Astrocyte (in vitro differentiated cells and primary cell): ENCODE measurements around the gene MAGED1. TPM values are rescaled to one million over a fixed set of nuclear protein-coding genes. Genes with fewer than 3 reads are reported as not detected.

Experiments used
- DNase-seq: peaks from one replicate; pipeline ENCODE4 v3.0.0-alpha.2; 2010; ENCODE audit warnings: low read depth
- FAIRE-seq: peaks from 2 replicates; lab custom pipeline; 2011; peaks lifted over from hg19 to GRCh38; lab: Jason Lieb, UNC
- H2AFZ ChIP-seq: 2 replicates; pipeline ENCODE4 v1.6.0; 2012; ENCODE audit warnings: low read depth, low read length, inconsistent platforms
- H3K27ac ChIP-seq: 2 replicates; pipeline ENCODE4 v1.5.1; 2011; ENCODE audit warnings: low read depth, low read length, inconsistent platforms
- H3K27me3 ChIP-seq: 2 replicates; pipeline ENCODE4 v1.6.0; 2011; ENCODE audit warnings: low read length, inconsistent platforms; ENCODE audit not compliant: insufficient read depth
- H3K36me3 ChIP-seq: 2 replicates; pipeline ENCODE4 v1.5.1; 2011; ENCODE audit warnings: low read length, inconsistent platforms; ENCODE audit not compliant: insufficient read depth
- H3K4me1 ChIP-seq: 2 replicates; pipeline ENCODE4 v1.5.1; 2011; ENCODE audit warnings: low read length, inconsistent platforms; ENCODE audit not compliant: insufficient read depth
- H3K4me2 ChIP-seq: 2 replicates; pipeline ENCODE4 v1.6.0; 2012; ENCODE audit warnings: low read length, inconsistent platforms
- H3K4me3 ChIP-seq: 2 replicates; pipeline ENCODE4 v1.5.1; 2011; ENCODE audit warnings: low read depth, mild to moderate bottlenecking, low read length, inconsistent platforms; ENCODE audit not compliant: insufficient read depth
- H3K79me2 ChIP-seq: 2 replicates; pipeline ENCODE4 v1.6.0; 2012; ENCODE audit warnings: mild to moderate bottlenecking, low read length, inconsistent platforms; ENCODE audit not compliant: insufficient read depth
- H3K9ac ChIP-seq: 2 replicates; pipeline ENCODE4 v1.6.0; 2012; ENCODE audit warnings: mild to moderate bottlenecking, low read length, inconsistent platforms
- H3K9me3 ChIP-seq: 2 replicates; pipeline ENCODE4 v1.5.1; 2012; ENCODE audit warnings: low read depth, mild to moderate bottlenecking, low read length, inconsistent platforms; ENCODE audit not compliant: insufficient read depth
- H4K20me1 ChIP-seq: 2 replicates; pipeline ENCODE4 v1.6.0; 2012; ENCODE audit warnings: low read length, inconsistent platforms; ENCODE audit not compliant: insufficient read depth
- H3K27ac Mint-ChIP-seq: one replicate; pipeline ENCODE4 v1.8.0; 2021; ENCODE audit warnings: mild to moderate bottlenecking, mixed read lengths; ENCODE audit not compliant: unreplicated experiment
- H3K27me3 Mint-ChIP-seq: one replicate; pipeline ENCODE4 v1.8.0; 2021; ENCODE audit warnings: low read depth, mixed read lengths; ENCODE audit not compliant: unreplicated experiment
- H3K36me3 Mint-ChIP-seq: one replicate; pipeline ENCODE4 v1.8.0; 2021; ENCODE audit warnings: low read depth, mixed read lengths; ENCODE audit not compliant: unreplicated experiment
- H3K4me1 Mint-ChIP-seq: one replicate; pipeline ENCODE4 v1.8.0; 2021; ENCODE audit warnings: low read depth, mixed read lengths; ENCODE audit not compliant: unreplicated experiment
- H3K4me3 Mint-ChIP-seq: one replicate; pipeline ENCODE4 v1.8.0; 2021; ENCODE audit warnings: mild to moderate bottlenecking, moderate library complexity, mixed read lengths; ENCODE audit not compliant: unreplicated experiment
- H3K9me3 Mint-ChIP-seq: one replicate; pipeline ENCODE4 v1.8.0; 2021; ENCODE audit warnings: mild to moderate bottlenecking, mixed read lengths; ENCODE audit not compliant: unreplicated experiment
- CTCF ChIP-seq: IDR thresholded peaks from 2 replicates; pipeline ENCODE4 v1.5.1; 2011; ENCODE audit warnings: low read depth, mild to moderate bottlenecking, inconsistent platforms, low read length, moderate library complexity; ENCODE audit not compliant: insufficient read depth
- EZH2 ChIP-seq: IDR thresholded peaks from 2 replicates; pipeline ENCODE4 v1.6.1; 2012; ENCODE audit warnings: mild to moderate bottlenecking, low read length, inconsistent platforms; ENCODE audit not compliant: insufficient read depth
- total RNA-seq: library from RNA; stranded (reverse); gene quantifications from 2 replicates; pipeline ENCODE4 v1.2.1, GENCODE V29; 2021

MAGED1 gene
- total RNA-seq, 1 donor from 2014 or later = 412 TPM

DNA sequence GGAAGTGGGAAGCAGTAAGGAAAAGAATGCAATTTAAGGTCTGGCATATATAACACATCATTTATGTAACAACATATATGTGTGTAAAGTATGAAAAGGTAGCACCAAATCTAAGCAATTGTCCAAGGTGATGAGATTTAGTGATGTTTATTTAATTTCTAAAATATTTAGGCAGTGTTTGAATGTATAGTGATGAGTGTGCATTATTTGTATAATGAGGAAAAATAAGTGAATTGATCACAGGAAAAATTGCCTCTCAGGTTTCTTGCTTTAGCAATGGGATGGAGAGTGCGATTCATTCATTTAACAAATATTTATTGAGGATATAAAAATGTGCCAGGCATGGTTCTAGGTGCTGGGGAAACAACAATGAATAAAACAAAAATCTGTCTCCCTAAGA is 2.2 kb upstream of the MAGED1 start:
- TF ChIP-seq EZH2 (no peak), CTCF (no peak)
- Histone ChIP-seq H3K4me1 (peaks cover 26% of the 10 kb centered on the region), H3K4me3 (no peak overlapping the region), H2AFZ (no peak overlapping the region), H3K9me3 (no peaks in the 10 kb centered on the region), H3K4me2 (no peak overlapping the region), H3K27me3 (no peaks in the 10 kb centered on the region), H3K27ac (peak overlapping the region; percentile 6), H3K79me2 (peaks cover 29% of the 10 kb centered on the region), H4K20me1 (peaks cover 18% of the 10 kb centered on the region), H3K36me3 (peaks cover 3% of the 10 kb centered on the region), H3K9ac (no peak overlapping the region)
- no peak overlapping the region for H3K4me3 Mint-ChIP-seq
- no peaks in the 10 kb centered on the region for H3K9me3 Mint-ChIP-seq
- H3K4me1 Mint-ChIP-seq = peaks cover 16% of the 10 kb centered on the region
- DNase-seq = no peak
- no peak for FAIRE-seq
- H3K27me3 Mint-ChIP-seq = no peaks in the 10 kb centered on the region
- H3K27ac Mint-ChIP-seq = peak overlapping the region; percentile 62
- H3K36me3 Mint-ChIP-seq = peaks cover 2% of the 10 kb centered on the region

DNA sequence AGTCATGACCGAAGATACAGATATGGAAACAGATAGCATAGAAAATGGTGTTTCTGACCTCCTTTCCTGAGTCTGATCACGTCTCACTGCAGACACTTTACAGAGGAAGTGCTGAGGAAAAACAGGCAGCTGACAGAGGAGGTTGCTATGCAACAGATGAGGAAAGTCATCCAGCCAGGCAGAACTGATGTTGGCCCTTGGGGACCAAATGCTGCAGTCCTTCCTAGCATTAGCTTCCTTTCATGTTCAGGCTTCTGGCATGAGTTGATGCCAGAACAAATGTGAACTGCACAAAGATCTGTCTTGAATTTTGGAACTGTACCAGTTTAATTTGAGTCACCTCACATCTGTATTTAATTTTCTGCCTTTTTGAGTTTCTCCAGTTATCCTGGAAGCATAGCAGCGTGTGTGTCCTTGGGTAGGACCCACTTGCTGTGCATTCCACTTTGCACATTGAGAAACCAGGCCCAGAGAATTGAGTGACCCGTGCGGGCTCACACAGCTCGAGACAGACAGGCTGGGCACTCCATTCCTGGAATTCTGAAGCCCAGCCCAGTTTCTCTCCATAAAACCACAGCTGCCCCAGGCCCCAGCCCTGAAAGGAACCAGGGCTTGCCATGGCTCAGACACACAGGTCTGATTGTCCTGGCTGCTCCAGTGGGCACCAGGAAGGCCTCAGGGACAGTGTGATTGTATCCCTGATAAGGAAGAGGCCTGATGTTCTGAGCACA is 1.4 kb upstream of the MAGED1 start:
- peaks cover 36% of the 10 kb centered on the region for H3K79me2 ChIP-seq
- Mint-ChIP-seq H3K27ac (peak overlapping the region; percentile 62), H3K4me1 (peaks cover 18% of the 10 kb centered on the region), H3K4me3 (no peak overlapping the region), H3K9me3 (no peaks in the 10 kb centered on the region), H3K27me3 (no peaks in the 10 kb centered on the region), H3K36me3 (peaks cover 2% of the 10 kb centered on the region)
- H2AFZ ChIP-seq = no peak overlapping the region
- peak; percentile 75 for DNase-seq
- no peaks in the 10 kb centered on the region for H3K9me3 ChIP-seq
- H3K9ac ChIP-seq = peak overlapping the region; percentile 52
- peak; percentile 100 for FAIRE-seq
- no peak for TF ChIP-seq CTCF
- TF ChIP-seq EZH2 = no peak
- H4K20me1 ChIP-seq = peaks cover 25% of the 10 kb centered on the region
- no peak overlapping the region for H3K4me3 ChIP-seq
- H3K36me3 ChIP-seq = peaks cover 5% of the 10 kb centered on the region
- H3K4me1 ChIP-seq = peaks cover 26% of the 10 kb centered on the region
- no peaks in the 10 kb centered on the region for H3K27me3 ChIP-seq
- peak overlapping the region; percentile 56 for H3K27ac ChIP-seq
- peak overlapping the region; percentile 87 for H3K4me2 ChIP-seq
